Mesenchymal stem cell (in vitro differentiated cells and primary cell): ENCODE results near the gene DIS3L2.
"Not testable (repeated sequence)": the region's sequence is repeated elsewhere in the genome, so short reads cannot be mapped to it uniquely, and the experiment has no call there.

Experiments
- DNase-seq: peaks from one replicate; pipeline ENCODE4 v3.0.0-alpha.2; 2013
- H2AFZ ChIP-seq: one replicate; pipeline ENCODE4 v1.6.1; 2013; ENCODE audit warnings: low read depth, mild to moderate bottlenecking, control low read depth, inconsistent platforms, low read length, moderate library complexity
- H2AK5ac ChIP-seq: 2 replicates; pipeline ENCODE4 v1.6.1; 2013; ENCODE audit warnings: low read length, moderate library complexity, mild to moderate bottlenecking, inconsistent platforms; ENCODE audit not compliant: severe bottlenecking
- H2BK120ac ChIP-seq: one replicate; pipeline ENCODE4 v1.6.1; 2013; ENCODE audit warnings: low read depth, mild to moderate bottlenecking, inconsistent platforms, low read length, moderate library complexity
- H2BK12ac ChIP-seq, 2 experiments: one replicate each; pipeline ENCODE4 v1.6.1; 2013; ENCODE audit warnings: inconsistent platforms in 2 of 2, low read length in 2 of 2, mild to moderate bottlenecking in 2 of 2, moderate library complexity in 2 of 2, control low read depth in 1 of 2
- H2BK15ac ChIP-seq: one replicate; pipeline ENCODE4 v1.6.1; 2013; ENCODE audit warnings: mild to moderate bottlenecking, low read depth, inconsistent platforms; ENCODE audit not compliant: poor library complexity, severe bottlenecking
- H2BK5ac ChIP-seq: 2 replicates; pipeline ENCODE4 v1.6.1; 2013; ENCODE audit warnings: low read depth, mild to moderate bottlenecking, low read length, control low read depth, inconsistent platforms; ENCODE audit not compliant: poor library complexity, severe bottlenecking
- H3K14ac ChIP-seq, 2 experiments: one replicate each; pipeline ENCODE4 v1.6.1; 2013; ENCODE audit warnings: inconsistent platforms in 2 of 2, low read length in 2 of 2, control low read depth in 1 of 2, mild to moderate bottlenecking in 1 of 2, moderate library complexity in 1 of 2
- H3K18ac ChIP-seq, 2 experiments: one replicate each; pipeline ENCODE4 v1.6.1; 2013; ENCODE audit warnings: inconsistent platforms in 2 of 2, low read length in 2 of 2, control low read depth in 1 of 2, low read depth in 1 of 2, mild to moderate bottlenecking in 1 of 2
- H3K23ac ChIP-seq, 2 experiments: one replicate each; pipeline ENCODE4 v1.6.1; 2013; ENCODE audit warnings: inconsistent platforms in 2 of 2, low read length in 2 of 2, mild to moderate bottlenecking in 2 of 2, moderate library complexity in 2 of 2, control low read depth in 1 of 2
- H3K27ac ChIP-seq: 2 replicates; pipeline ENCODE4 v1.5.1; 2013; ENCODE audit warnings: mild to moderate bottlenecking, moderate library complexity, low read length, control low read depth, inconsistent platforms; ENCODE audit not compliant: poor library complexity, severe bottlenecking
- H3K27me3 ChIP-seq, 2 experiments: 2 replicates each; pipeline versions ENCODE4 v1.6.1 to v1.7.0; 2013; ENCODE audit warnings: low read length in 2 of 2, mild to moderate bottlenecking in 2 of 2, moderate library complexity in 2 of 2, control low read depth in 1 of 2, inconsistent platforms in 1 of 2; ENCODE audit not compliant: control insufficient read depth in 1 of 2, insufficient read depth in 1 of 2
- H3K36me3 ChIP-seq, 2 experiments: 2 replicates each; pipeline versions ENCODE4 v1.6.1 to v1.7.0; 2013; ENCODE audit warnings: low read length in 2 of 2, control low read depth in 1 of 2, inconsistent platforms in 1 of 2, low read depth in 1 of 2, mild to moderate bottlenecking in 1 of 2; ENCODE audit not compliant: insufficient read depth in 2 of 2, control insufficient read depth in 1 of 2
- H3K4ac ChIP-seq, 2 experiments: one replicate each; pipeline ENCODE4 v1.6.1; 2013; ENCODE audit warnings: inconsistent platforms in 2 of 2, low read length in 2 of 2, mild to moderate bottlenecking in 2 of 2, moderate library complexity in 2 of 2, control low read depth in 1 of 2, low read depth in 1 of 2
- H3K4me1 ChIP-seq: 2 replicates; pipeline ENCODE4 v1.6.1; 2013; ENCODE audit warnings: low read depth, low read length, control low read depth; ENCODE audit not compliant: control insufficient read depth, insufficient read depth
- H3K4me2 ChIP-seq: 2 replicates; pipeline ENCODE4 v1.6.1; 2013; ENCODE audit warnings: low read length, mild to moderate bottlenecking, inconsistent platforms; ENCODE audit not compliant: poor library complexity, severe bottlenecking
- H3K4me3 ChIP-seq, 2 experiments: 2 replicates each; pipeline versions ENCODE4 v1.5.1 to v1.7.0; 2013; ENCODE audit warnings: low read length in 2 of 2, mild to moderate bottlenecking in 2 of 2, control low read depth in 1 of 2, low read depth in 1 of 2; ENCODE audit not compliant: insufficient read depth in 1 of 2
- H3K79me1 ChIP-seq: replicated peaks from 2 replicates; pipeline ENCODE4 v1.6.1; 2013; ENCODE audit warnings: mild to moderate bottlenecking, control low read depth, low read length, inconsistent platforms; ENCODE audit not compliant: poor library complexity, severe bottlenecking
- H3K9ac ChIP-seq: 2 replicates; pipeline ENCODE4 v1.7.0; 2013; ENCODE audit warnings: mild to moderate bottlenecking, low read length, moderate library complexity
- H3K9me3 ChIP-seq: 2 replicates; pipeline ENCODE4 v1.7.0; 2013; ENCODE audit warnings: mild to moderate bottlenecking, low read length; ENCODE audit not compliant: control insufficient read depth
- H4K8ac ChIP-seq: one replicate; pipeline ENCODE4 v1.6.1; 2013; ENCODE audit warnings: inconsistent platforms, mild to moderate bottlenecking, low read length, moderate library complexity
- H4K91ac ChIP-seq: one replicate; pipeline ENCODE4 v1.6.1; 2013; ENCODE audit warnings: mild to moderate bottlenecking, low read length, inconsistent platforms
- WGBS: methylation state at CpG from one replicate; pipeline ENCODE4 v1.1.7; 2013; ENCODE audit warnings: mixed read lengths; 5-methylcytosine and 5-hydroxymethylcytosine counted together

Gene DIS3L2

GRCh38 chr2:232324778-232325177, 363.3 kb downstream of the DIS3L2 start:
- Histone ChIP-seq H3K4me2 (no peak overlapping the region), H2AFZ (no peak overlapping the region), H2BK120ac (no peak overlapping the region), H2BK5ac (no peak overlapping the region), H3K4me1 (peaks cover 13% of the 10 kb centered on the region), H3K9me3 (no peaks in the 10 kb centered on the region), H3K9ac (no peak overlapping the region), H3K4me3 (no peak overlapping the region), H4K91ac (no peak overlapping the region), H2BK15ac (no peak overlapping the region), H3K36me3 (peaks cover 0 to 13% of the 10 kb centered on the region in 2 experiments), H3K14ac (no peak overlapping the region), H3K79me1 (peaks cover 19% of the 10 kb centered on the region), H3K18ac (no peak overlapping the region), H4K8ac (no peak overlapping the region), H2AK5ac (no peak overlapping the region), H3K4ac (no peak overlapping the region), H3K27me3 (no peaks in the 10 kb centered on the region), H3K27ac (no peak overlapping the region), H2BK12ac (no peak overlapping the region), H3K23ac (no peak overlapping the region)
- DNase-seq = no peak
- 81% methylated on average over 3 of the region's 4 CpGs for WGBS

- no peak overlapping the region for H2BK12ac ChIP-seq
Observed at GRCh38 chr2:232325324-232326273, 364.1 kb downstream of the DIS3L2 start.

GRCh38 chr2:232326274-232327104, 365.0 kb downstream of the DIS3L2 start:
- H2BK5ac ChIP-seq, H3K27me3 ChIP-seq, H3K14ac ChIP-seq, H4K91ac ChIP-seq, H3K18ac ChIP-seq, H3K23ac ChIP-seq, H2AFZ ChIP-seq, H3K4me2 ChIP-seq, H3K4me3 ChIP-seq, H3K9ac ChIP-seq, H3K9me3 ChIP-seq, H2BK120ac ChIP-seq, H3K4ac ChIP-seq, H4K8ac ChIP-seq, DNase-seq, H2BK15ac ChIP-seq, H3K27ac ChIP-seq, H2AK5ac ChIP-seq, H2BK12ac ChIP-seq: not testable (repeated sequence)
- Histone ChIP-seq H3K4me1 (peaks cover 22% of the 10 kb centered on the region), H3K36me3 (peaks cover 0 to 12% of the 10 kb centered on the region in 2 experiments), H3K79me1 (peaks cover 18% of the 10 kb centered on the region)
- 41% methylated on average over 6 of the region's 12 CpGs for WGBS

More at GRCh38 chr2:232325324-232326273, 364.1 kb downstream of the DIS3L2 start:
- no peak overlapping the region for H2BK15ac ChIP-seq
- H2AFZ ChIP-seq = no peak overlapping the region
- no peak overlapping the region for H3K9ac ChIP-seq
- H3K14ac ChIP-seq = no peak overlapping the region
- no peak overlapping the region for H3K18ac ChIP-seq
- H3K4me3 ChIP-seq = no peak overlapping the region
- peaks cover 21% of the 10 kb centered on the region for H3K4me1 ChIP-seq
- 95% methylated on average over 15 of the region's 24 CpGs for WGBS
- no peak overlapping the region for H3K4me2 ChIP-seq
- no peaks in the 10 kb centered on the region for H3K27me3 ChIP-seq
- H2BK120ac ChIP-seq = no peak overlapping the region
- no peak overlapping the region for H4K91ac ChIP-seq
- peak; percentile 44 for DNase-seq
- H3K79me1 ChIP-seq = peaks cover 21% of the 10 kb centered on the region
- H2AK5ac ChIP-seq = no peak overlapping the region
- no peak overlapping the region for H3K27ac ChIP-seq
- H3K9me3 ChIP-seq = no peaks in the 10 kb centered on the region
- H3K4ac ChIP-seq = no peak overlapping the region
- no peak overlapping the region for H3K23ac ChIP-seq
- no peak overlapping the region for H2BK5ac ChIP-seq
- no peak overlapping the region for H4K8ac ChIP-seq
- peaks cover 0 to 12% of the 10 kb centered on the region in 2 experiments for H3K36me3 ChIP-seq
